Ovary (tissue), 3 donors: ENCODE results near the gene FREY1.

ENCODE experiments used
- CTCF ChIP-seq, 3 donors: fragments of 450-650 bp in 2 of 3; fragments of 200-600 bp in 1 of 3; IDR thresholded peaks; one replicate each; pipeline versions ENCODE4 v1.5.1 to v1.8.0; 2016 to 2022; ENCODE audit warnings: antibody characterized with exemption in 3 of 3, mild to moderate bottlenecking in 1 of 3
- EP300 ChIP-seq: sonication (generic); formaldehyde crosslinking; IDR thresholded peaks from one replicate; pipeline ENCODE4 v1.6.1; 2017; ENCODE audit warnings: antibody characterized with exemption
- POLR2A ChIP-seq: fragments of 450-650 bp; IDR thresholded peaks from one replicate; pipeline ENCODE4 v1.6.1; 2017; ENCODE audit warnings: antibody characterized with exemption, mild to moderate bottlenecking, moderate library complexity
- donor health status: DM: no; HTN: no; CAD: no.

GRCh38 chr11:45926001-45926401 lies 18.9 kb upstream of the FREY1 start:
- TF ChIP-seq CTCF (IDR thresholded peaks at IDR 0.05): no peak
- TF ChIP-seq EP300: no peak
- no peak for TF ChIP-seq POLR2A
